Peyer's patch (tissue), 4 donors: ENCODE results near the gene PTPRS. TPM values are rescaled to one million over a fixed set of nuclear protein-coding genes. Genes with fewer than 3 reads are reported as not detected.

Experiments used
- DNase-seq, 3 donors: peaks; one replicate each; pipeline ENCODE4 v3.0.0-alpha.2; 2017 to 2019
- H3K27ac ChIP-seq, 4 donors: fragments of 200-600 bp; sonication (generic); one replicate each; pipeline ENCODE4 v1.5.1; 2016 to 2019
- H3K27me3 ChIP-seq, 2 donors: fragments of 200-600 bp; sonication (generic); one replicate each; pipeline ENCODE4 v1.5.1; 2019
- H3K36me3 ChIP-seq, 3 donors: fragments of 200-600 bp; sonication (generic); one replicate each; pipeline ENCODE4 v1.5.1; 2016 to 2019
- H3K4me1 ChIP-seq, 4 donors: fragments of 200-600 bp; sonication (generic); one replicate each; pipeline ENCODE4 v1.5.1; 2016 to 2019
- H3K4me3 ChIP-seq, 4 donors: fragments of 200-600 bp; sonication (generic); 1 replicate in 3 of 4; 2 replicates in 1 of 4; pipeline ENCODE4 v1.5.1; 2016 to 2019; ENCODE audit warnings: mild to moderate bottlenecking in 1 of 4
- H3K9me3 ChIP-seq, 4 donors: fragments of 200-600 bp; sonication (generic); one replicate each; pipeline ENCODE4 v1.5.1; 2016 to 2019; ENCODE audit warnings: mild to moderate bottlenecking in 1 of 4
- CTCF ChIP-seq, 6 experiments: fragments of 450-650 bp in 4 of 6; fragments of 200-600 bp in 2 of 6; sonication (generic) in 1 of 6; IDR thresholded peaks; one replicate each; pipeline ENCODE4 v1.5.1; 2017 to 2019; ENCODE audit warnings: antibody characterized with exemption in 6 of 6, mild to moderate bottlenecking in 3 of 6, moderate library complexity in 1 of 6
- POLR2A ChIP-seq, 2 donors: fragments of 450-650 bp; IDR thresholded peaks; one replicate each; pipeline ENCODE4 v1.5.1; 2017; ENCODE audit warnings: antibody characterized with exemption in 2 of 2, mild to moderate bottlenecking in 2 of 2, moderate library complexity in 2 of 2
- total RNA-seq, 4 donors: library from RNA; depleted of rRNA; stranded (reverse); fragments of >200 nt; gene quantifications; one replicate each; pipeline ENCODE4 v1.1.0, GENCODE V29; 2016

The PTPRS gene
- total RNA-seq, 4 donors from 2014 or later: 14.2 to 85.8 (median 24.7) TPM

DNA sequence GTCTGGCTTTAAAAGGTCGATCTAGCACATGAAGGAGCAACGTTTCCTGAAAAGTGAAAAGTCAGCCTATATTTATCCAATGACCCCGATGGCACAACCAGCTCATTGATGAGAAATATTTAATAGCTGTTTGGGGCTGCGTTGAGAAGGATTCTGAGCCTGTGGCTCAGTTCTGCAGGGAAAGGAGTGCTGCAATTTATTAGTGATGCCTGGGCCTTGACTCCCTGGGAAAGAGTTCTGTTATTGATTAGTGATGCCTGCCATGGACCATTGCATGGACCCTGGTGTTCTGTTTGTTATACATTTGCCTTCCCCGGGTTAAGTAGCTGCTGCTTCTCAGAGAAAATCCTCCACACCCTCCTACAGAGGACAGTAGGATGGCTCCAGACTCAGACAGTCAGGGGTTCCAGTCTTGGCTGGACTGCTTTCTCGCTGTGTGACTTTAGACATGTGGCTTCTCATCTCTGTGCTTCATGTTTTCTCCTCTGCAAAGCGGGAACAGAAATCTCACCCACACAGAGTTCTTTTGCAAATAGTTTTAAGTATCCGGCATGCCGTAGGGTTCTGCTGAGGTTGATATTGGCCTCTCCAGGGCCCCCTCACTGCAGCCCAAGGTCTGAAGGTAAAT is 17.7 kb upstream of the PTPRS start:
- TF ChIP-seq CTCF (IDR thresholded peaks at IDR 0.05) (no peak), POLR2A (IDR thresholded peaks at IDR 0.05) (no peak)
- Histone ChIP-seq H3K4me1 (no peaks in the 10 kb centered on the region), H3K27me3 (no peaks in the 10 kb centered on the region), H3K27ac (no peak overlapping the region), H3K9me3 (no peaks in the 10 kb centered on the region), H3K4me3 (no peak overlapping the region), H3K36me3 (no peaks in the 10 kb centered on the region)
- no peak for DNase-seq

- Histone ChIP-seq H3K9me3 (no peaks in the 10 kb centered on the region), H3K36me3 (no peaks in the 10 kb centered on the region), H3K4me3 (no peak overlapping the region), H3K27ac (no peak overlapping the region), H3K27me3 (no peaks in the 10 kb centered on the region), H3K4me1 (no peaks in the 10 kb centered on the region)
- no peak for TF ChIP-seq POLR2A (IDR thresholded peaks at IDR 0.05)
- no peak for TF ChIP-seq CTCF (IDR thresholded peaks at IDR 0.05)
- no peak for DNase-seq
Measured at GRCh38 chr19:5357584-5357983, 17.0 kb upstream of the PTPRS start.

GRCh38 chr19:5356918-5357317 is 16.3 kb upstream of the PTPRS start:
- H3K36me3 ChIP-seq: no peaks in the 10 kb centered on the region
- no peak for DNase-seq
- H3K4me1 ChIP-seq: no peaks in the 10 kb centered on the region
- TF ChIP-seq CTCF (IDR thresholded peaks at IDR 0.05): no peak
- no peak for TF ChIP-seq POLR2A (IDR thresholded peaks at IDR 0.05)
- no peak overlapping the region for H3K27ac ChIP-seq
- no peaks in the 10 kb centered on the region for H3K9me3 ChIP-seq
- H3K27me3 ChIP-seq: no peaks in the 10 kb centered on the region
- no peak overlapping the region for H3K4me3 ChIP-seq

DNA sequence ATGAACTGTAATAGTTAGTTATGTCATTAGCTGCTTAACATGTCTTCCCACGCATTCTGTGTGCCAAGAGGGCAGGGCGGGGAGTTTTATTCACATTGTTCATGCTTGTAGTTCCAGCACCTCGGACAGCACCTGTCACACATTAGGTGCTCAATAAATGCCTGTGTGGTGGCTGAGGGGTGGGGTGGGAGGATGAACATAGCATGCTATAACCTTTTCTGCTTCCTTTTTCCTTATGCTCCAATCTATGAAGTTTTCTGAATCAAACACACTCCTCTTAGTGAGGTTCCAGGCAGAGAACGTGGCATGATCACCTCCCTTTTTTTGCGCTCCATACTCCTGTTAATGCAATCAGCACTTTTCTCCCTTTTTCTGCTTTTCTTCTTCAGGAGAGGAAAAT is 15.8 kb upstream of the PTPRS start:
- Histone ChIP-seq H3K36me3 (no peaks in the 10 kb centered on the region), H3K9me3 (no peaks in the 10 kb centered on the region), H3K4me3 (no peak overlapping the region), H3K27ac (no peak overlapping the region), H3K4me1 (no peaks in the 10 kb centered on the region), H3K27me3 (no peaks in the 10 kb centered on the region)
- no peak for DNase-seq
- TF ChIP-seq CTCF (IDR thresholded peaks at IDR 0.05): no peak
- TF ChIP-seq POLR2A (IDR thresholded peaks at IDR 0.05): no peak

GRCh38 chr19:5355693-5356092 is 15.1 kb upstream of the PTPRS start:
- no peaks in the 10 kb centered on the region for H3K4me1 ChIP-seq
- H3K9me3 ChIP-seq: no peaks in the 10 kb centered on the region
- no peaks in the 10 kb centered on the region for H3K27me3 ChIP-seq
- no peak overlapping the region for H3K4me3 ChIP-seq
- DNase-seq: no peak
- TF ChIP-seq POLR2A (IDR thresholded peaks at IDR 0.05): no peak
- no peak for TF ChIP-seq CTCF (IDR thresholded peaks at IDR 0.05)
- H3K27ac ChIP-seq: no peak overlapping the region
- no peaks in the 10 kb centered on the region for H3K36me3 ChIP-seq

GRCh38 chr19:5355076-5355475 is 14.5 kb upstream of the PTPRS start:
- no peak for DNase-seq
- Histone ChIP-seq H3K9me3 (no peaks in the 10 kb centered on the region), H3K4me1 (no peaks in the 10 kb centered on the region), H3K27me3 (no peaks in the 10 kb centered on the region), H3K4me3 (no peak overlapping the region), H3K27ac (no peak overlapping the region), H3K36me3 (no peaks in the 10 kb centered on the region)
- TF ChIP-seq CTCF (IDR thresholded peaks at IDR 0.05) (no peak), POLR2A (IDR thresholded peaks at IDR 0.05) (no peak)
